B cell (primary cell): ENCODE results near the gene ZNF184. TPM values are rescaled to one million over a fixed set of nuclear protein-coding genes. Genes with fewer than 3 reads are reported as not detected.
A peak's percentile ranks its signal among the peaks of the same experiment; 100 is the strongest.

Source experiments
- ATAC-seq: fragments of 200-7000 bp; cut with Tn5 transposase; one replicate; pipeline ENCODE4 v1.10.0; 2021; ENCODE audit warnings: low read depth, mild to moderate bottlenecking, moderate number of reproducible peaks, moderate library complexity
- CTCF ChIA-PET: fragments of 350-600 bp; sonication (Branson Sonifier 250); formaldehyde crosslinking; loops from one replicate; lab custom pipeline; 2021; ENCODE audit warnings: antibody characterized with exemption, inconsistent platforms; lab: Charles Lee
- POLR2A ChIA-PET: fragments of 350-600 bp; sonication (Branson Sonifier 250); formaldehyde crosslinking; loops from one replicate; lab custom pipeline; 2021; ENCODE audit warnings: antibody characterized with exemption; lab: Charles Lee
- DNase-seq: peaks from one replicate; pipeline ENCODE4 v3.0.0; 2013
- H2AFZ ChIP-seq: 2 replicates; pipeline ENCODE4 v1.6.1; 2012; ENCODE audit warnings: mild to moderate bottlenecking, low read depth, low read length; ENCODE audit not compliant: insufficient read depth, poor library complexity, severe bottlenecking
- H3K27ac ChIP-seq, 2 donors: 1 replicate in 1 of 2; 2 replicates in 1 of 2; pipeline ENCODE4 v1.5.1; 2012 to 2013; ENCODE audit warnings: low read length in 2 of 2, mild to moderate bottlenecking in 2 of 2, moderate library complexity in 1 of 2
- H3K27me3 ChIP-seq, 4 experiments: fragments of 200-600 bp in 1 of 4; sonication (generic) in 1 of 4; replicated peaks in 1 of 4; 1 replicate in 2 of 4; 2 replicates in 2 of 4; pipeline versions ENCODE4 v1.6.1 to v1.7.0; 2013 to 2016; ENCODE audit warnings: low read length in 3 of 4, mild to moderate bottlenecking in 2 of 4, mixed read lengths in 1 of 4, moderate library complexity in 1 of 4; ENCODE audit not compliant: insufficient read depth in 4 of 4, control insufficient read depth in 3 of 4; ENCODE audit errors: control extremely low read depth in 1 of 4
- H3K36me3 ChIP-seq, 2 experiments: replicated peaks in 1 of 2; 1 replicate in 1 of 2; 2 replicates in 1 of 2; pipeline versions ENCODE4 v1.6.1 to v1.7.1; 2013; ENCODE audit warnings: low read length in 1 of 2; ENCODE audit not compliant: insufficient read depth in 2 of 2, control insufficient read depth in 1 of 2; ENCODE audit errors: control extremely low read depth in 1 of 2, extremely low read depth in 1 of 2
- H3K4me1 ChIP-seq, 2 donors: fragments of 200-600 bp in 1 of 2; sonication (generic) in 1 of 2; 1 replicate in 1 of 2; 2 replicates in 1 of 2; pipeline versions ENCODE4 v1.5.1 to v1.6.1; 2013 to 2017; ENCODE audit warnings: low read length in 2 of 2; ENCODE audit not compliant: control insufficient read depth in 2 of 2, insufficient read depth in 2 of 2
- H3K4me2 ChIP-seq: replicated peaks from 2 replicates; pipeline ENCODE3; 2012; ENCODE audit warnings: mild to moderate bottlenecking, low read depth, low read length; ENCODE audit not compliant: poor library complexity, severe bottlenecking
- H3K4me3 ChIP-seq, 5 experiments: fragments of 200-600 bp in 1 of 5; sonication (generic) in 1 of 5; 1 replicate in 3 of 5; 2 replicates in 2 of 5; pipeline versions ENCODE4 v1.5.1 to v1.7.0; 2011 to 2016; ENCODE audit warnings: low read length in 4 of 5, mild to moderate bottlenecking in 4 of 5, low read depth in 2 of 5, control low read depth in 1 of 5, moderate library complexity in 1 of 5; ENCODE audit not compliant: insufficient read depth in 1 of 5; ENCODE audit errors: control extremely low read depth in 1 of 5, extremely low read depth in 1 of 5
- H3K79me2 ChIP-seq: fragments of 200-600 bp; sonication (generic); one replicate; pipeline ENCODE4 v1.6.0; 2016; ENCODE audit warnings: low read length; ENCODE audit not compliant: control insufficient read depth, insufficient read depth
- H3K9ac ChIP-seq: fragments of 200-600 bp; sonication (generic); 2 replicates; pipeline ENCODE4 v1.6.1; 2017; ENCODE audit warnings: mild to moderate bottlenecking, low read length, moderate library complexity
- H3K9me3 ChIP-seq, 3 donors: one replicate each; pipeline versions ENCODE4 v1.6.1 to v1.7.1; 2013; ENCODE audit warnings: low read length in 2 of 3; ENCODE audit not compliant: control insufficient read depth in 2 of 3, insufficient read depth in 1 of 3; ENCODE audit errors: control extremely low read depth in 1 of 3
- H4K20me1 ChIP-seq: 2 replicates; pipeline ENCODE4 v1.6.0; 2012; ENCODE audit warnings: mild to moderate bottlenecking, low read length; ENCODE audit not compliant: insufficient read depth, control insufficient read depth, poor library complexity, severe bottlenecking
- H3K27ac Mint-ChIP-seq: one replicate; pipeline ENCODE4 v1.8.0; 2021; ENCODE audit warnings: mixed read lengths
- H3K27me3 Mint-ChIP-seq: one replicate; pipeline ENCODE4 v1.8.0; 2021; ENCODE audit warnings: mixed read lengths
- H3K4me1 Mint-ChIP-seq: one replicate; pipeline ENCODE4 v1.8.0; 2021; ENCODE audit warnings: mixed read lengths
- H3K4me3 Mint-ChIP-seq: one replicate; pipeline ENCODE4 v1.8.0; 2021; ENCODE audit warnings: mixed read lengths
- H3K9me3 Mint-ChIP-seq: one replicate; pipeline ENCODE4 v1.8.0; 2022; ENCODE audit warnings: mixed read lengths; ENCODE audit not compliant: insufficient read depth
- EZH2 ChIP-seq: IDR thresholded peaks from 2 replicates; pipeline ENCODE4 v1.6.1; 2012; ENCODE audit warnings: borderline replicate concordance, low read depth, mild to moderate bottlenecking, moderate library complexity, low read length; ENCODE audit not compliant: insufficient read depth, poor library complexity, severe bottlenecking
- WGBS: methylation state at CpG from one replicate; pipeline ENCODE4 v1.1.5; 2013; ENCODE audit warnings: missing lambda C conversion rate; ENCODE audit not compliant: insufficient coverage; 5-methylcytosine and 5-hydroxymethylcytosine counted together
- intact Hi-C: fragments of 100-400 bp; cut with micrococcal nuclease; formaldehyde crosslinking; loops from one replicate; pipeline ENCODE4 v1.10.0; 2022
- polyA plus RNA-seq: library from polyadenylated mRNA; depleted of rRNA; stranded (reverse); fragments of >200 nt; gene quantifications from 2 replicates; pipeline ENCODE4 v1.2.3, GENCODE V29; 2012
- total RNA-seq, 2 donors: library from RNA; stranded (reverse); fragments of 120-200 nt in 1 of 2; gene quantifications; 1 replicate in 1 of 2; 2 replicates in 1 of 2; pipeline versions ENCODE4 v1.2.3 to v1.2.4, GENCODE V29; 2013 to 2022
- TF ChIP-seq, protein P1 (sequence below): fragments of 200-600 bp; IDR thresholded peaks from one replicate; pipeline ENCODE4 v1.8.0; 2022; ENCODE audit warnings: antibody characterized with exemption, mild to moderate bottlenecking

Gene ZNF184
- total and polyA plus RNA-seq, 2 donors (not counting 1 experiment from before 2014, with no cell fraction given) = 3.7 to 11.8 TPM

- POLR2A ChIA-PET = interaction anchor here (0.7 kb wide), 1 partner anchor 51 kb away, joined by 3 read pairs; no protein-coding TSS in a partner anchor
- H3K4me1 Mint-ChIP-seq = peaks cover 46% of the 10 kb centered on the region
Measured at GRCh38 chr6:27468334-27468733, 4.6 kb downstream of the ZNF184 start.

DNA sequence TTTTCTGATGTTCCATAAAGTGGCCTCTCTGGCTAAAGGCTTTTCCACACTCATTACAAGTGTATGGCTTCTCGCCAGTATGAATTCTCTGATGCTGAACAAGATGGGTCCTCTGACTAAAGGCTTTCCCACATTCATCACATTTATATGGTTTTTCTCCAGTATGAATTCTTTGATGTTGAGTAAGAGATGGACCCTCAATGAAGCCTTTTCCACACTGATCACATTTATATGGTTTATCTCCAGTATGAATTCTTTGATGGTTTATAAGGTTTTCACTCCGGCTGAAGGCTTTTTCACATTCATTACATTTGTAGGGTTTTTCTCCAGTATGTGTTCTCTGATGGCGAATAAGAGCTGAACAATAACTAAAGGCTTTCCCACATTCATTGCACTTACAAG, 20.4 kb downstream of the ZNF184 start:
- Histone ChIP-seq H3K27me3 (no peaks in the 10 kb centered on the region), H3K9me3 (peaks cover 17 to 83% (median 37%) of the 10 kb centered on the region in 3 donors), H4K20me1 (no peaks in the 10 kb centered on the region), H3K4me1 (no peaks in the 10 kb centered on the region), H3K4me3 (no peak overlapping the region), H3K36me3 (peaks cover 39 to 66% of the 10 kb centered on the region in 2 experiments), H3K9ac (peak overlapping the region; percentile 29), H3K27ac (no peak overlapping the region), H3K4me2 (no peak overlapping the region), H2AFZ (no peak overlapping the region), H3K79me2 (no peaks in the 10 kb centered on the region)
- ChIA-PET CTCF (no interaction called here), POLR2A (no interaction called here)
- H3K27ac Mint-ChIP-seq = no peak overlapping the region
- no peak for TF ChIP-seq EZH2
- TF ChIP-seq, protein P1, sequence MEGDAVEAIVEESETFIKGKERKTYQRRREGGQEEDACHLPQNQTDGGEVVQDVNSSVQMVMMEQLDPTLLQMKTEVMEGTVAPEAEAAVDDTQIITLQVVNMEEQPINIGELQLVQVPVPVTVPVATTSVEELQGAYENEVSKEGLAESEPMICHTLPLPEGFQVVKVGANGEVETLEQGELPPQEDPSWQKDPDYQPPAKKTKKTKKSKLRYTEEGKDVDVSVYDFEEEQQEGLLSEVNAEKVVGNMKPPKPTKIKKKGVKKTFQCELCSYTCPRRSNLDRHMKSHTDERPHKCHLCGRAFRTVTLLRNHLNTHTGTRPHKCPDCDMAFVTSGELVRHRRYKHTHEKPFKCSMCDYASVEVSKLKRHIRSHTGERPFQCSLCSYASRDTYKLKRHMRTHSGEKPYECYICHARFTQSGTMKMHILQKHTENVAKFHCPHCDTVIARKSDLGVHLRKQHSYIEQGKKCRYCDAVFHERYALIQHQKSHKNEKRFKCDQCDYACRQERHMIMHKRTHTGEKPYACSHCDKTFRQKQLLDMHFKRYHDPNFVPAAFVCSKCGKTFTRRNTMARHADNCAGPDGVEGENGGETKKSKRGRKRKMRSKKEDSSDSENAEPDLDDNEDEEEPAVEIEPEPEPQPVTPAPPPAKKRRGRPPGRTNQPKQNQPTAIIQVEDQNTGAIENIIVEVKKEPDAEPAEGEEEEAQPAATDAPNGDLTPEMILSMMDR = no peak
- no peak overlapping the region for H3K4me3 Mint-ChIP-seq
- no CpG with 5 or more reads among the region's 3 CpGs for WGBS
- intact Hi-C loops = no loop called here
- DNase-seq (no peak), ATAC-seq (no peak)
- H3K4me1 Mint-ChIP-seq = no peaks in the 10 kb centered on the region
- no peaks in the 10 kb centered on the region for H3K27me3 Mint-ChIP-seq
- peaks cover 37% of the 10 kb centered on the region for H3K9me3 Mint-ChIP-seq

More at GRCh38 chr6:27468334-27468733, 4.6 kb downstream of the ZNF184 start:
- Histone ChIP-seq H3K27ac (no peak overlapping the region), H3K36me3 (peaks cover 15 to 36% of the 10 kb centered on the region in 2 experiments), H3K4me3 (no peak overlapping the region), H3K4me2 (no peak overlapping the region), H3K79me2 (peaks cover 13% of the 10 kb centered on the region), H3K9me3 (no peaks in the 10 kb centered on the region), H4K20me1 (no peaks in the 10 kb centered on the region), H3K9ac (no peak overlapping the region), H3K27me3 (no peaks in the 10 kb centered on the region), H2AFZ (no peak overlapping the region), H3K4me1 (peaks cover 8 to 16% of the 10 kb centered on the region in 2 donors)
- no peak for TF ChIP-seq EZH2
- TF ChIP-seq, protein P1 = no peak
- intact Hi-C loops = no loop called here
- H3K9me3 Mint-ChIP-seq = no peaks in the 10 kb centered on the region
- no peaks in the 10 kb centered on the region for H3K27me3 Mint-ChIP-seq
- H3K27ac Mint-ChIP-seq = no peak overlapping the region
- H3K4me3 Mint-ChIP-seq = no peak overlapping the region
- DNase-seq = no peak
- no peak for ATAC-seq
- CTCF ChIA-PET = no interaction called here
